HG02870 (cell line): ENCODE results near the gene IQCE.

Experiments used
- ATAC-seq: cut with Tn5 transposase; IDR thresholded peaks from one replicate; pipeline ENCODE4 v1.9.1; 2021; ENCODE audit warnings: mild to moderate bottlenecking, moderate library complexity; ENCODE audit not compliant: unreplicated experiment

The IQCE gene

GRCh38 chr7:2629746-2630681 is 71.2 kb downstream of the IQCE start:
- no peak for ATAC-seq

- peak; percentile 21 for ATAC-seq
Measured at GRCh38 chr7:2631946-2632732, 73.4 kb downstream of the IQCE start, which contains the start of gene TTYH3. Gene TTYH3, plus strand, starts transcription at chr7:2631986. Its CDS starts 170 bp downstream, at chr7:2632156.

- ATAC-seq = no peak
Measured at GRCh38 chr7:2632733-2633537, 74.2 kb downstream of the IQCE start.

GRCh38 chr7:2633538-2634266 is 74.9 kb downstream of the IQCE start:
- no peak for ATAC-seq

DNA sequence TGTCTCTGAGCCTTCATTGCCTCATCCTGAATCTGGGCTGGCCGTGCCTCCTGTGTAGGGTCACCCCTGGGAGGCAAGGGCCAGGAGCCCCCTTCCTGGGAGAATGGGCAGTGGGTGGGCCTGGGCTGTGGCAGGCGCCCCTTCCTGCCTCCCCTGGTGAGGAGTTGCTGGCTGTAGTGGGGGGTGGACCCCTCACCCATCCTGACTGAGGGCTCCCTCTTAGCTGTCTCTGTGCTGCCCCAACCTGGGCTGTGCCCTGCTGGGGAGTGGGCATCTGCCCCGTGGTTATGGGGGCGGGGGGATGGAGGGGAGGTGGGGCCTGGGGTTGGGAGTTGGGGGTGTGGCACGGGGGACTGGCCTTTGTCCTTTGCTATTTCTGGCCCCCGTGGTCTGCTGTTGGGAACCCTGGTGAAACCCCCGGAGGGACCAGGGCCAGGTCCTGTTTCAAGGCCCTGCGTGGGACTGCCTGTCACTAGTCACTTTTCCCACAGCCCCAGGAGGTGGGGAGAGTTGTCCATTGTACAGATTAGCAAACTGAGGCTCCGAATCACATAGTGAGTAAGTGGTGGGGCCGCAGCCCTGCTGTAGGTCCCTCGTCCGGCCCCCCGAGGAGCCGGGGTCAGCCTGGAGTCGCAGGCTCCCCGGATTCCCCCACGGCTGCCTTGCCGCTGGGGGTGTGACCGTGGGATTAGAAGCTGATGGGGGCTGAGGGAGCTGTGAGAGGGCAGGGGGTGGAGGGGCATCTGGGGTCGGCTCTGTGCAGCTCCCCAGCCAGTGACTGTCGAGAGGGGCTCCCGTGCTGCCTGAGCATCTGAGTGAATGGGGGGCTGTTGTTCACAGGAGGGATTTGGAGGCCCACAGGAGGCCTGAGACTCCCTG is 75.7 kb downstream of the IQCE start:
- no peak for ATAC-seq

DNA sequence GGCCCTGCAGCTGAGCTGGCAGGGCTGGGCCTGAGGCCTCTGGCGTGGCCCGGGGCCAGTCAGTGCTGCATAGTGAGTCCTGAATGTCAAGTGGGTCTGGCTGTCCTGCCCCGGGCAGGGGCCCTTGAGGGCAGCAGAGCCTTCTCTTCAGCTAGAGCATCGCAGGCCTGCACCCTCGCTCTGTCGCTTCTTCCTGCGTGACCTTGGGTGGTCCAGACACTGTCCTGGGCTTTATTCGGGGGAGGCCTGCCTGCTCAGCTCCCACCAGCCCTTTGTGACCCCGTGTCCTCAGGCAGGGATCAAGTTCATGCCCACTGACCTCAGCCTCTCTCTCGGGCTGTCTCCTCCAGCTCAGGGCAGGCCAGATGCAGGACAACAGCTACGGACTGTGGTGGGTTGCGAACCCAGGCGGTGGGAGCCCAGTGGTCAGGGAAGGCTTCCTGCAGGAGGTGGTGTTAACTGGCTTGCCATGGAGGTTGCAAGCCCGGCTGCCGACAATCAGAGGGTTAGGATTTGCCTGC is 76.4 kb downstream of the IQCE start:
- no peak for ATAC-seq

GRCh38 chr7:2635810-2636701 is 77.3 kb downstream of the IQCE start:
- ATAC-seq = no peak

DNA sequence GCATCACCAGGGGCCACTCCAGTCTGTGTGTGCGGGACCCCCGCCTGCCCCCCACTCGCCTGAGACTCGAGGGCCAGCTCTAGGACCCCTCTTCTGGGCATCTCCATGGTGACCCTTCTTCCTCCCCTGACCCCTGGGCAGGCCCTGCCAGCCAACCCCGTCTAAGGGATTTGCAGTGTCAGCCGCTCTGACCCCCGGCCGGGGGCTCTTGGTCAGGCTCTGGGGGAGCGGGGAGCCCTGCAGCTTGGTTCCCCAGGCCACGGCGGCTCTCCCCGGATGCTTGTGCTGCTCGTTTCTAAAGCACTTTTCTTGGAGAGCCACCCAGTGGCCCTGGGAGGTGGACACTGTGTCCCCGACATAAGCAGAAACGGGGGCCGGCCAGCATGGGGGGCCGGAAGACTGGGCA is 78.3 kb downstream of the IQCE start:
- ATAC-seq = no peak

GRCh38 chr7:2637505-2638223 is 78.9 kb downstream of the IQCE start:
- ATAC-seq = no peak

DNA sequence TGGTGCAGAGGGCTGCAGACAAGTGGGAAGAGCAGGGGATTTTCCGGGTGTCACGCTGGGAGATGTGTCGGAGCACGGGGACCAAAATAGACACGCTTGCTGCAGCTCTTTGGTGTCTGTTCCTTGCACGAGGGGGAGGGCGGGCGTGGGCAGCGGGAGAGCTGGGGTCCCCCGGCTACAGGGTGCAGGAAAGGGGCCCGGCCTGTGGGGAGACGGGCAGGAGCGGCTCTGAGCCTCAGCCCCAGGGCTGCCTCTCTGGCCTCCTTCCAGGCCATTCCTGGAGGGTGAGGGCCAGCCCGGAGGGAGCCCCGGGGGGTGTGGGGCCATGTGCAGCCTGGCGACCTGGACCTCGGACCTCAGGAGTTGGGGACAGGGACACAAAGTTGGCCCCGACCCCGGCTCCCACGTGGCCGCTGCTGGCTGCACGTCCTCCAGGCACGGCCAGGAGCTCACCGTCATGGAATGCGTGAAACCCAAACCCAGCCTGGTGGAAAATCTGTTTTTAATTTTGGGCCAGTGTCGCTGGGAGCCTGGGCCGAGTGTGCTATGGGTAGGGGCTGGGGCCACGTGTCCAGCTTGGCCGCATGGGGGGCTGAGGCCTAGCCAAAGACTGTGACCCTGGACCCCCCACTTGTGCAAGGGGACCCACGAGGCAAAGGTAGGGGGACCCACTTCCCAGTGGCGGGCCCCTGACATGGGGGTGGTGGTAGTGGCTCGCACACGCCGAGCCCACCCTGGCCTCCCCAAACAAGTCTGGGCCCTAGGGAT is 79.6 kb downstream of the IQCE start:
- ATAC-seq = no peak

GRCh38 chr7:2639181-2639681 is 80.5 kb downstream of the IQCE start:
- ATAC-seq = no peak

GRCh38 chr7:2639695-2640481 is 81.1 kb downstream of the IQCE start:
- ATAC-seq = no peak

- no peak for ATAC-seq
Measured at GRCh38 chr7:2640482-2640830, 81.7 kb downstream of the IQCE start.

DNA sequence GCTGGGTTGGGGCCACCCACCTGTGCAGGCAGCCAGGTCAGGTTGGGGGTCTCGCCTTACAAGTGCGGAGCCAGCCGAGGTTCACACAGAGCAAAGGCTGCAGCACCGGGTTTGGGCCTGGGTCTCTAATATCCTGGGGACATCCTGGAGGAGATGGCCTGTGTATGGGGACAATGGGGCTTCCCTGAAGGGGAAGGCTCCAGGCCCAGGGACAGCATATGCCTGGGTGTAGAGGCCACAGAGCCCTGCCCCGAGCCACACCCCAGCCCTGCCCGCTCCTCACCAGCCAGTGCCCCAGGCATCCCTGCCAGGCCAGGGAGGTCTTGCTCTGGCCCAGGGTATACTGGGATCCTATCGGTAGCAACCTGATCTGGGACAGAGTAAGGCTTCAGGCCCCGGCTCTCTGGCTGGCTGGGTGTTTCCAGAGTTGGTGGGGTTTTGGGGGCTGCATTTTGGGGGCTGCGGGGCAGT is 82.1 kb downstream of the IQCE start:
- ATAC-seq = no peak
